OCI-LY3 (cell line): ENCODE results near the gene EIF3L.

Experiments
- EZH2phosphoT487 ChIP-seq: fragments of 200-600 bp; shearing (Covaris generic); IDR thresholded peaks from 2 replicates; pipeline ENCODE4 v1.6.1; 2018; ENCODE audit warnings: antibody characterized with exemption, mixed run types, low read depth
- TF ChIP-seq, protein P1 (sequence below): fragments of 200-600, 300-600 bp; sonication (generic); IDR thresholded peaks from 2 replicates; pipeline ENCODE4 v1.5.1; 2014; ENCODE audit warnings: antibody characterized with exemption, low read length, low read depth

DNA sequence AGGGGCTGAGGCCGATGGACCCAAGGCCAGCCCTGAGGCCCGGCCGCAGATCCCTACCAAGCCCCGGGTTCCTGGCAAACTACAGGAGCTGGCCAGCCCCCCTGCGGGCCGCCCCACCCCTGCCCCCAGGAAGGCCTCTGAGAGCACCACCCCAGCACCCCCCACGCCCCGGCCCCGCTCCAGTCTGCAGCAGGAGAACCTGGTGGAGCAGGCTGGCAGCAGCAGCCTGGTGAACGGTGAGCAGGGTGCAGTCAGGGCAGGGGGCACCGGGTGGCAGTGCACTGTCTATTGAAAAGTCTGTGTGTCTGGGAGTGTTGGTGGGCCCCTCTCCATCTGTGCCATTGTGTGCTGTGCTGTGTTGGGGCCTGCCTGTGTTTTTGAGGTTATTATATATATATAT lies 73.0 kb downstream of the EIF3L start:
- TF ChIP-seq, protein P1, sequence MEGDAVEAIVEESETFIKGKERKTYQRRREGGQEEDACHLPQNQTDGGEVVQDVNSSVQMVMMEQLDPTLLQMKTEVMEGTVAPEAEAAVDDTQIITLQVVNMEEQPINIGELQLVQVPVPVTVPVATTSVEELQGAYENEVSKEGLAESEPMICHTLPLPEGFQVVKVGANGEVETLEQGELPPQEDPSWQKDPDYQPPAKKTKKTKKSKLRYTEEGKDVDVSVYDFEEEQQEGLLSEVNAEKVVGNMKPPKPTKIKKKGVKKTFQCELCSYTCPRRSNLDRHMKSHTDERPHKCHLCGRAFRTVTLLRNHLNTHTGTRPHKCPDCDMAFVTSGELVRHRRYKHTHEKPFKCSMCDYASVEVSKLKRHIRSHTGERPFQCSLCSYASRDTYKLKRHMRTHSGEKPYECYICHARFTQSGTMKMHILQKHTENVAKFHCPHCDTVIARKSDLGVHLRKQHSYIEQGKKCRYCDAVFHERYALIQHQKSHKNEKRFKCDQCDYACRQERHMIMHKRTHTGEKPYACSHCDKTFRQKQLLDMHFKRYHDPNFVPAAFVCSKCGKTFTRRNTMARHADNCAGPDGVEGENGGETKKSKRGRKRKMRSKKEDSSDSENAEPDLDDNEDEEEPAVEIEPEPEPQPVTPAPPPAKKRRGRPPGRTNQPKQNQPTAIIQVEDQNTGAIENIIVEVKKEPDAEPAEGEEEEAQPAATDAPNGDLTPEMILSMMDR: no peak
- TF ChIP-seq EZH2phosphoT487: no peak
